IPS-18a (cell line): ENCODE data around the gene CSTF2T.

Experiments used
- H3K27ac ChIP-seq: one replicate; pipeline ENCODE4 v1.5.1; 2013; ENCODE audit warnings: low read length
- H3K27me3 ChIP-seq: one replicate; pipeline ENCODE4 v1.6.1; 2013; ENCODE audit warnings: mild to moderate bottlenecking, low read length; ENCODE audit not compliant: control insufficient read depth, insufficient read depth
- H3K36me3 ChIP-seq: one replicate; pipeline ENCODE4 v1.6.1; 2013; ENCODE audit warnings: low read depth, low read length; ENCODE audit not compliant: control insufficient read depth
- H3K4me1 ChIP-seq: one replicate; pipeline ENCODE4 v1.6.1; 2013; ENCODE audit warnings: low read depth, low read length; ENCODE audit not compliant: control insufficient read depth
- H3K4me3 ChIP-seq: one replicate; pipeline ENCODE4 v1.5.1; 2013; ENCODE audit warnings: low read length
- H3K9ac ChIP-seq: one replicate; pipeline ENCODE4 v1.6.1; 2013; ENCODE audit warnings: mild to moderate bottlenecking, low read length, moderate library complexity
- H3K9me3 ChIP-seq: one replicate; pipeline ENCODE4 v1.6.1; 2013; ENCODE audit warnings: low read depth, low read length; ENCODE audit not compliant: control insufficient read depth

The CSTF2T gene

DNA sequence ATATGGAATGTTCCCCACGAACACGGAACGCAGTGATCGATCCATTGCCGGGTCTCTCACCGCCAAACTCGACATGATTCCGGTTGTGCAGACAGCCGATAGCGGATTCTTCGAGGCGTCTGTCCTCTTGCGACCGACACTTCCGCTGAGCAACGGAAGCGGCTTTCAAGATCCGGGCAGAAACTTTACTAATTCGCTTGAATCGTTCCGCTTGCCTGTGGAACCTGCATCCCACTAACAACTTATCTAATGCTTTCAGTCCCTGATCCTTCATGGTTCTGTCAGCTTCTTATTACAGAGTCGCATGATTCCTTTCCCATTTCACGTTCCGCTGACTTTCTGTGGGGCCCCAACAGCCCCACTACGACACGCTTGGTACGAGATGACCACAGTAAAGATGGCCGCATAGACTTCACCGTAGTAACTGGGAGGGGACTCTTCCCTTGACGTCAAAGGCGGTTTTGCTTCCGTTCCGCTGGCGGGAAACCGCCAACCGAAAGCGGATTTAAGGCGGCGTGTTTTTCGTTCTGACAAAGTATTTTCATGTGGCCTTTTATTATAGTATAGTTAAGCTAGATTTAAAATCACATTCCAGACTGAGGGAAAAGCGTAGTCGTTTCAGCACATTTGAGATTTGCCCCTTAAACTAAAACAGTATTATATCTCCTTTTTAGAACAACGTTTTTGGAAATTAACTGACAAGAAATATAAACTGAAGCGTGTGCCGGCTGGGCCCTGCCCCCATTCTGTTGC, at the start of gene CSTF2T:
CSTF2T (minus strand) TSS at position 121 of the 753 bp plus-strand sequence; CDS start at position 75, 46 bp downstream.
- Histone ChIP-seq H3K4me3 (peak within 1 kb of the TSS; percentile 84), H3K27me3 (no peaks in the 10 kb centered on the region), H3K36me3 (peaks cover 13% of the 10 kb centered on the region), H3K4me1 (no peaks in the 10 kb centered on the region), H3K27ac (peak within 1 kb of the TSS; percentile 98), H3K9ac (peak within 1 kb of the TSS; percentile 88), H3K9me3 (no peaks in the 10 kb centered on the region)

DNA sequence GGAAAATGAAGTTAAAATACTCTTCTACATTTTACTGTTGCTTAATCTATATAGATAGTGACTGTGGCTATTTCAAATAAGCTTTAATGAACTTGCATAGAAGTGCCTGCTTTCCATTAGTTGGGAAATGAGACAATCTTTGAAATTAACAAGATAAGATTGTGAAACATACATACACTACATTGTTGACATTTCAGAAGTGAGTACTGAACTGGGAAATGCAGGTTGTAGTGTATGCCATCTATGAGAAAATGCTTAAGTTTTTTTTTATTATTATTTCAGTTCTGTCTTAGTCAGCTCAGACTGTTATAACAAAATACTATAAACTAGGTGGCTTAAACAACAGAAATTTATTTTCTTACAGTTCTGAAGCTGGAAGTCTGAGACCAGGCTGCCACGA, 49.6 kb upstream of the CSTF2T start:
- Histone ChIP-seq H3K9ac (no peak overlapping the region), H3K36me3 (no peaks in the 10 kb centered on the region), H3K27ac (no peak overlapping the region), H3K9me3 (no peaks in the 10 kb centered on the region), H3K27me3 (no peaks in the 10 kb centered on the region), H3K4me3 (no peak overlapping the region), H3K4me1 (peaks cover 6% of the 10 kb centered on the region)

GRCh38 chr10:51747216-51747615, 47.8 kb upstream of the CSTF2T start:
- H3K9me3 ChIP-seq = no peaks in the 10 kb centered on the region
- no peaks in the 10 kb centered on the region for H3K36me3 ChIP-seq
- H3K4me3 ChIP-seq = no peak overlapping the region
- peaks cover 6% of the 10 kb centered on the region for H3K4me1 ChIP-seq
- no peak overlapping the region for H3K9ac ChIP-seq
- H3K27me3 ChIP-seq = no peaks in the 10 kb centered on the region
- H3K27ac ChIP-seq = no peak overlapping the region

DNA sequence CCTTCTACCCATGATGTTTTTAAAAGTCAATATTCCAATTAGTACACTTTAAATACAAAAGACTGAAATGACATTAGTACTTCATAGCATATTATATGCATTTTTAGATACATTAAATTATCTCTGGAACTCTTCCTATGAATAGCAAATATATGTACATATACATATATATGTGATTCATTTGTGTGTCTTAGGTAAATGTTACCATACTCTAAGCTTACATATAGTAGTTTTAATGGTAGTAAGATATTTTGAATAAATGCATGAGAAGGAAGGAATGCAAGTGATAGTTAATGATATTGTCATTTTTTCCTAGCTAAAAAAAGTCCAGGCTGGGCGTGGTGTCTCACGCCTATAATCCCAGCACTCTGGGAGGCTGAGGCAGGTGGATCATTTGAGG, 46.0 kb upstream of the CSTF2T start:
- Histone ChIP-seq H3K36me3 (no peaks in the 10 kb centered on the region), H3K27ac (no peak overlapping the region), H3K27me3 (no peaks in the 10 kb centered on the region), H3K9ac (no peak overlapping the region), H3K9me3 (no peaks in the 10 kb centered on the region), H3K4me1 (peaks cover 6% of the 10 kb centered on the region), H3K4me3 (no peak overlapping the region)

- H3K4me3 ChIP-seq = no peak overlapping the region
- H3K9me3 ChIP-seq = no peaks in the 10 kb centered on the region
- H3K36me3 ChIP-seq = no peaks in the 10 kb centered on the region
- no peaks in the 10 kb centered on the region for H3K27me3 ChIP-seq
- H3K4me1 ChIP-seq = peaks cover 6% of the 10 kb centered on the region
- no peak overlapping the region for H3K9ac ChIP-seq
- no peak overlapping the region for H3K27ac ChIP-seq
These were observed 45.0 kb upstream of the CSTF2T start for GRCh38 chr10:51744235-51745000.

DNA sequence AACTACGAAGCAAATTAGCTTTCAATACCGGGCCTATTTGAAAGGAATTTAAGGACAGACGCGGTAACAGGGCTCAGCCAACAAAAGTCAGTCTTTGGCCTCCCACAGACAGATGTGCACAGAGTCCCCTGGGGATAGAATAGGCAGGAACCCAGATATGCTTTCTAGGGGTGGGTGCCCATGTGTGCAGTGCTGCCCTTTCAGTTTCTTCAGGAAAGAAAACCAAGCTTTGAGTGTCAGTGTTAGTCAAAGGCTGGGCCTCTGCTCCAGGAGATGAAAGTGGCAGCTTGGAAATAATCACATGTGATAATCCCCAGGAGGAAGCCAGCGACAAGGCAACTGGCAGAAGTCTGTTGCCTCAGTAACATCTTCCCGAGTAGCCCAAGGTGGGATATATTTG, 43.8 kb upstream of the CSTF2T start:
- H3K27me3 ChIP-seq = no peaks in the 10 kb centered on the region
- H3K4me3 ChIP-seq = no peak overlapping the region
- no peaks in the 10 kb centered on the region for H3K36me3 ChIP-seq
- no peak overlapping the region for H3K27ac ChIP-seq
- H3K4me1 ChIP-seq = peaks cover 6% of the 10 kb centered on the region
- H3K9me3 ChIP-seq = no peaks in the 10 kb centered on the region
- no peak overlapping the region for H3K9ac ChIP-seq

DNA sequence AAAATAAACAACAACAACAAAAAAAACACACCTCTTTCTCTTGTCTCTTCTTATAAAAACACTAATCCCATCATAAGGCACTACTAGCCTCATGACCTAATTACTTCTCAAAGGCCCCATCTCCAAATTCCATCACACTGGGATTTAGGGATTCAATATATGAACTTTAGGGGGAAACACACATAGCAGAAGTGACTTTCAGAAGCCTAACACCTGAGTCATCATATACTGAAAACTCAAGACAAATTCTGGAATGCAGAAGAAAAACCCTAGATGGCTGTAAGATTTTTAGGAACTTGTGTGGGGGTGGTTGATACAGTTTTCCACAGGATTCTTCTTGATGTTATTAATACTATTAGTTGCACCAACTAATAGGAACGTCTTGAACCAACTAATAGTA, 33.7 kb upstream of the CSTF2T start:
- Histone ChIP-seq H3K4me3 (no peak overlapping the region), H3K36me3 (no peaks in the 10 kb centered on the region), H3K27me3 (no peaks in the 10 kb centered on the region), H3K9ac (no peak overlapping the region), H3K4me1 (no peaks in the 10 kb centered on the region), H3K9me3 (no peaks in the 10 kb centered on the region), H3K27ac (no peak overlapping the region)

DNA sequence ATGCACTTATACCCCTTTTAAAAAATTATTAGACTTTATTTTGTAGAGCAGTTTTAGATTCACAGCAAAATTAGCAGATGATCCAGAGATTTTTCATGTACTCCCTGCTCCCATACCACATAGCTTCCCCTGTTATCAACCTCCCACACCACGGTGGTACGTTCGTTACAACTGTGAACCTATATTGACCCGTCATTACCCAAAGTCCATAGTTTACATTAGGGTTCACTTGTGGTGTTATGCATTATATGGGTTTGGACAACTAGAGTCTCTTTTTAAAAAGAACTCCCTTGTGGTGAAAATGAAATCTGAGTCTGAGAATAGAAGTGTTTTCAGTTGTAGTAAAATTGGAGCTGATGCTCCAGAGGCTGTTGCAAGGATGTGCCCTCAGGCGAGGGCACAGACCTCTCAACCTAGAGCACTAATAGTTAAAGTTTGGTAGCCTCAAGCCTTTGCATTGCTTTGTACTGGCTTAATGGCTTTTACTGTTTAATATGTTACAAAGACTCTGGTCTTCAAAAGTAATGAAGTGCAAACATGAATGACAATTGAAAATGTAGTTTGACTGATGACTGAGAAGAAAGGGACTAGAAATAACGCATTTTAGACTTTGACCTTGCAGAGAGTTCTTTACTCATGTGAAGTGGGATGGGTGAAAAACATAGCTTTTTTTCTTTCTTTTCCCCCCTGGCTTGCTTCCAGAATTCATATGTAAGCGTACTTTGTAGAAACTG, 30.6 kb upstream of the CSTF2T start:
- Histone ChIP-seq H3K36me3 (no peaks in the 10 kb centered on the region), H3K9ac (no peak overlapping the region), H3K4me1 (no peaks in the 10 kb centered on the region), H3K27me3 (no peaks in the 10 kb centered on the region), H3K27ac (no peak overlapping the region), H3K4me3 (no peak overlapping the region), H3K9me3 (no peaks in the 10 kb centered on the region)

- Histone ChIP-seq H3K27me3 (no peaks in the 10 kb centered on the region), H3K9me3 (no peaks in the 10 kb centered on the region), H3K27ac (no peak overlapping the region), H3K36me3 (no peaks in the 10 kb centered on the region), H3K9ac (no peak overlapping the region), H3K4me3 (no peak overlapping the region), H3K4me1 (peaks cover under 1% of the 10 kb centered on the region)
These were observed 24.6 kb upstream of the CSTF2T start for GRCh38 chr10:51724038-51724437.

DNA sequence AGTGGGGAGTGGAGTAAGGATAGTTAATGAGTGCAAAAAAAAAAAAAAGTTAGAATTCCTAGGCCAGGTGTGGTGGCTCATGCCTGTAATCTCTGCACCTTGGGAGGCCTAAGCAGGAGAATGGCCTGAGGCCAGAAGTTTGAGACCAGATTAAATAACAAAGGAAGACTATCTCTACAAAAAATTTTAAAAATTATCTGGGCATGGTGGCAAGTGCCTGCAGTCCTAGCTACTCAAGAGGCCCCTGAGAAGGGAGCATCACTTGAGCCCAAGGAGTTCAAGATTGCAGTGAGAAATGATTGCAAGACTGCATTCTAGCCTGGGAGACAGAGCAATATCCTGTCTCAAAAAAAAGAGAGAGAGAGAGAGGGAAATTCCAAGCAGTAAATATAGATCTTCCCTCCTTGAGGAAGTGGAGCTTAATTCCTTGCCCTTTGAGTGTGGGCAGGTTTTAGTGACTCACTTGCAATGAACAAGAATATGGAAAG, 19.5 kb upstream of the CSTF2T start:
- Histone ChIP-seq H3K9me3 (no peaks in the 10 kb centered on the region), H3K27me3 (no peaks in the 10 kb centered on the region), H3K9ac (no peak overlapping the region), H3K27ac (no peak overlapping the region), H3K4me3 (no peak overlapping the region), H3K36me3 (no peaks in the 10 kb centered on the region), H3K4me1 (peaks cover 3% of the 10 kb centered on the region)

DNA sequence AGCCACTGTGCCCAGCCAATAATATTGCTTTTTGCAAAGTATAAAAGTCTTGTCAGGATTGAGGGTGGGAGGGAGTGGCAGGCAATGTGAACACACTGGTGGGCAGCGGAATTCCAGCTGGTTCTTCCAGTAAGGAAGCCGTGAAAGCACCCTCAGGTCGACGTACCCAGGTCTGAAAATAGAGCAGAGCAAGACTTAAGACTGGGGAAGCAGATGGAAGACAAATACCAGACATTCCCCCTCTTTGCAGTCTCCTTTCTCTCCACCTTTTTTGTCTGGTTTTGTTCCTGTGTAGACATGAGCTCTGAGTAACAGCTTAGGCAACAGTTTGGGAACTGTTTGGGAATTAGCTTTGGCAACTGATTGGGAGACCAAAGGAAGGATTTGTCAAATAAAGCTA, 17.6 kb upstream of the CSTF2T start:
- Histone ChIP-seq H3K27me3 (no peaks in the 10 kb centered on the region), H3K27ac (no peak overlapping the region), H3K4me3 (no peak overlapping the region), H3K9ac (no peak overlapping the region), H3K9me3 (no peaks in the 10 kb centered on the region), H3K36me3 (no peaks in the 10 kb centered on the region), H3K4me1 (peaks cover 3% of the 10 kb centered on the region)
